Measurements from ENCODE around the gene SLC2A4. TPM values are rescaled to one million over a fixed set of nuclear protein-coding genes. Genes with fewer than 3 reads are reported as not detected.
A peak's percentile ranks its signal among the peaks of the same experiment; 100 is the strongest.
"Not testable (repeated sequence)": the region's sequence is repeated elsewhere in the genome, so short reads cannot be mapped to it uniquely, and the experiment has no call there.

The SLC2A4 gene
- total RNA-seq, 1 donor from 2014 or later = 4.9 TPM

- Histone ChIP-seq H3K27ac (no peak overlapping the region), H3K4me3 (no peak overlapping the region), H3K4me1 (peaks cover 0 to 3% of the 10 kb centered on the region in 2 donors), H3K27me3 (no peaks in the 10 kb centered on the region), H3K9me3 (no peaks in the 10 kb centered on the region), H3K36me3 (no peaks in the 10 kb centered on the region)
- no peak for DNase-seq (ENCODE audit: low spot score in 2 of 2)
- intact Hi-C loops (cut with DNase I) = no loop called here
- TF ChIP-seq CTCF (IDR thresholded peaks at IDR 0.05) = no peak
Measured at GRCh38 chr17:7334938-7335538, 53.5 kb downstream of the SLC2A4 start.

- H3K36me3 ChIP-seq; H3K4me1 ChIP-seq; H3K9me3 ChIP-seq; intact Hi-C loops (cut with DNase I); H3K27ac ChIP-seq; H3K27me3 ChIP-seq; DNase-seq (ENCODE audit: low spot score in 2 of 2); H3K4me3 ChIP-seq: not testable (repeated sequence)
Measured at GRCh38 chr17:7335765-7336164, 54.2 kb downstream of the SLC2A4 start.

GRCh38 chr17:7336240-7337175, 55.0 kb downstream of the SLC2A4 start, which contains the start of gene ACAP1:
Gene ACAP1 (plus strand): TSS chr17:7336529. CDS start chr17:7336735, 206 bp downstream.
- Histone ChIP-seq H3K27me3 (no peaks in the 10 kb centered on the region), H3K4me1 (no peaks in the 10 kb centered on the region), H3K27ac (no peak within 1 kb of the TSS), H3K36me3 (no peaks in the 10 kb centered on the region), H3K4me3 (peak within 1 kb of the TSS in 1 of 2 donors; percentile 46), H3K9me3 (no peaks in the 10 kb centered on the region)
- intact Hi-C loops (cut with DNase I) = no loop called here
- peak in 1 of 2 donors; percentile 61 for DNase-seq (ENCODE audit: low spot score in 2 of 2)
- TF ChIP-seq CTCF (IDR thresholded peaks at IDR 0.05) = no peak

- H3K36me3 ChIP-seq; H3K9me3 ChIP-seq; intact Hi-C loops (cut with DNase I); H3K27me3 ChIP-seq; H3K4me1 ChIP-seq; DNase-seq (ENCODE audit: low spot score in 2 of 2); H3K27ac ChIP-seq; H3K4me3 ChIP-seq: not testable (repeated sequence)
Measured at GRCh38 chr17:7337600-7337999, 56.1 kb downstream of the SLC2A4 start.

Other genes starting within 250 kb of the SLC2A4 start
- gene SLC16A13, start 245.7 kb upstream of the SLC2A4 start, total RNA-seq = 1.5 TPM
- not detected for gene SLC16A11, start 237.6 kb upstream of the SLC2A4 start, total RNA-seq
- 29.8 TPM for gene CLEC10A, start 201.5 kb upstream of the SLC2A4 start, total RNA-seq
- not detected for gene ASGR2, start 166.9 kb upstream of the SLC2A4 start, total RNA-seq
- 3.9 TPM for gene ASGR1, start 102.3 kb upstream of the SLC2A4 start, total RNA-seq
- 34.9 TPM for gene DLG4, start 61.9 kb upstream of the SLC2A4 start, total RNA-seq
- gene ACADVL, start 61.8 kb upstream of the SLC2A4 start, total RNA-seq = 1,048 TPM
- 17.2 TPM for gene DVL2, start 47.2 kb upstream of the SLC2A4 start, total RNA-seq
- gene PHF23, start 42.3 kb upstream of the SLC2A4 start, total RNA-seq = 13.3 TPM
- gene GABARAP, start 39.3 kb upstream of the SLC2A4 start, total RNA-seq = 422 TPM
- 81.4 TPM for gene CTDNEP1, start 30.0 kb upstream of the SLC2A4 start, total RNA-seq
- 106 TPM for gene ELP5, start 29.5 kb upstream of the SLC2A4 start, total RNA-seq
- gene CLDN7, start 19.2 kb upstream of the SLC2A4 start, total RNA-seq = not detected
- not detected for gene YBX2, start 12.9 kb downstream of the SLC2A4 start, total RNA-seq
- gene EIF5A, start 25.9 kb downstream of the SLC2A4 start, total RNA-seq = 248 TPM
- gene GPS2, start 33.6 kb downstream of the SLC2A4 start, total RNA-seq = 52.4 TPM
- 22.0 TPM for gene NEURL4, start 47.6 kb downstream of the SLC2A4 start, total RNA-seq
- 12.0 TPM for gene ACAP1, start 54.8 kb downstream of the SLC2A4 start, total RNA-seq
- gene KCTD11, start 70.4 kb downstream of the SLC2A4 start, total RNA-seq = 14.6 TPM
- gene TMEM95, start 73.4 kb downstream of the SLC2A4 start, total RNA-seq = not detected
- gene TNK1, start 99.4 kb downstream of the SLC2A4 start, total RNA-seq = 0.43 TPM
- gene PLSCR3, start 112.8 kb downstream of the SLC2A4 start, total RNA-seq = 297 TPM
- gene TMEM256, start 122.4 kb downstream of the SLC2A4 start, total RNA-seq = 241 TPM
- gene NLGN2, start 126.1 kb downstream of the SLC2A4 start, total RNA-seq = 34.3 TPM
- not detected for gene SPEM1, start 138.6 kb downstream of the SLC2A4 start, total RNA-seq
- not detected for gene SPEM2, start 143.9 kb downstream of the SLC2A4 start, total RNA-seq
- gene SPEM3, start 147.1 kb downstream of the SLC2A4 start, total RNA-seq = not detected
- 20.4 TPM for gene TMEM102, start 153.7 kb downstream of the SLC2A4 start, total RNA-seq
- 0.32 TPM for gene FGF11, start 157.8 kb downstream of the SLC2A4 start, total RNA-seq
- gene CHRNB1, start 163.3 kb downstream of the SLC2A4 start, total RNA-seq = 5.0 TPM
- 67.9 TPM for gene ZBTB4, start 197.9 kb downstream of the SLC2A4 start, total RNA-seq
- gene SLC35G6, start 199.7 kb downstream of the SLC2A4 start, total RNA-seq = not detected
- gene POLR2A, start 202.6 kb downstream of the SLC2A4 start, total RNA-seq = 69.5 TPM